Posterior cingulate gyrus (tissue), 11 donors: ENCODE measurements around the gene ABCG4.
"Not testable (repeated sequence)": the region's sequence is repeated elsewhere in the genome, so short reads cannot be mapped to it uniquely, and the experiment has no call there.

ENCODE experiments used
- DNase-seq, 10 donors: peaks; one replicate each; pipeline versions ENCODE4 v3.0.0 to v3.0.0-alpha.2; 2020 to 2021; ENCODE audit warnings: mixed read lengths in 3 of 10
- intact Hi-C: fragments of 100-400 bp; cut with DNase I; formaldehyde crosslinking; loops from one replicate; pipeline ENCODE4 v1.15.1; 2023

Gene ABCG4

DNA sequence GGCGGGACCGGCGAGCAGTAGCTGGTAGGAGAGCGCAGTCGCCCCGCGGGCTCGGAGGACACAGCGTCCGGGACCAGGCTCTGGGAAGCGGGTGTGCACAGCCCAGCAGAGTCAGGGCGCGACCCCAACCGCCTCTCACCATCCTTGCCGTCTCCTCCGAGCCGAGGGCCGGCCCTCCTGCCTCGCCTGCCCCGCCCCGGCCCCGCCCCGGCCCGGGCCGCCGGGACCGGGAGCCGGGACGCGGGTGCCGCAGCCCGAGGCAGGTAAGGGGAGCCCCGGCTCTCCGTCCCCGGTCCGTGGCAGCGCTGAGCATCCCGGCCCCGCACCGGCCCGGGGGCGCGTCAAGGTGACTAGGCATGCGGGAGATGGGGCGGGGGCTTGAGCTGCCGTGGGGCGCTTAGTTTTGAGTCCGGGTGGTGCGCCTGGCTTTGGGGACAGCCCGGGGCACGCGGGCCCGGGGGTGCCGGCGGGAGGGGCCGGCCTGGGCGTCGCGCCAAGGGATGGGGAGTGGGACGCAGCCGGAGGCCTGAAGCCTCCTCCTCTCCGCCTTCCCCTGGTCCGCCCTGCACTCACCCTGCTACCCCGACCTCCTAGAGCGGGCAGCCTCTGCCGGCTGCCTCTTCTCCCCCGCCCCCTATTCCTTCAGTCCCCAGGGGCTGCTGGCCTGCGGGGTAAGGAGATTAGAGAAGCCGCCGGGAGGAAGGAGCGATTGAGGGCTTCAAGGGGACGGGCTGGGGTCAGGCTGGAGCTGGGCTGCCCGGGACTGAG lies at the start of gene ABCG4:
ABCG4 (plus strand) TSS at position 35 of the 768 bp plus-strand sequence. CDS start 914 bp downstream, outside the sequence.
- intact Hi-C loops: loop anchor here (10.0 kb wide), 1 partner anchor 46 kb away; no protein-coding TSS in a partner anchor
- DNase-seq: peak in 8 of 10 donors; percentile 20 to 90 (median 42)

DNA sequence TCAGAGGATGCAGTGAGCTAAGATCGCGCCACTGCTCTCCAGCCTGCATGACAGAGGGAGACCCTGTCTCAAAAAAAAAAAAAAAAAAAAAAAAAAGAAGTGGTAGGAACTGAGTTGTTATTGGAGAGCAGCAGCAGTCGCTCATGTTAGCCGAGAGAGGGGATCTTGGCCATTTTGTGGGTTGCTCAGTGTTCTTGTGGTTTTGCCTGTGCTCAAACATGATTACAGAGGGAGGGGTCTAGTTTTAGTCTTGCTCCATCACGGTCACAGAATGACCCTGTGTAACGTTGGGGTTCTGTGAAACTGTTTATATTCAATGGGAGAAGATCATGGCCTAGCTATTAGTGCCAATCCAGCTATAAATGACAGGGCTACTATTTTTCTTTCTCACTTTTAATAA lies 49.1 kb upstream of the ABCG4 start:
- intact Hi-C loops: no loop called here

DNA sequence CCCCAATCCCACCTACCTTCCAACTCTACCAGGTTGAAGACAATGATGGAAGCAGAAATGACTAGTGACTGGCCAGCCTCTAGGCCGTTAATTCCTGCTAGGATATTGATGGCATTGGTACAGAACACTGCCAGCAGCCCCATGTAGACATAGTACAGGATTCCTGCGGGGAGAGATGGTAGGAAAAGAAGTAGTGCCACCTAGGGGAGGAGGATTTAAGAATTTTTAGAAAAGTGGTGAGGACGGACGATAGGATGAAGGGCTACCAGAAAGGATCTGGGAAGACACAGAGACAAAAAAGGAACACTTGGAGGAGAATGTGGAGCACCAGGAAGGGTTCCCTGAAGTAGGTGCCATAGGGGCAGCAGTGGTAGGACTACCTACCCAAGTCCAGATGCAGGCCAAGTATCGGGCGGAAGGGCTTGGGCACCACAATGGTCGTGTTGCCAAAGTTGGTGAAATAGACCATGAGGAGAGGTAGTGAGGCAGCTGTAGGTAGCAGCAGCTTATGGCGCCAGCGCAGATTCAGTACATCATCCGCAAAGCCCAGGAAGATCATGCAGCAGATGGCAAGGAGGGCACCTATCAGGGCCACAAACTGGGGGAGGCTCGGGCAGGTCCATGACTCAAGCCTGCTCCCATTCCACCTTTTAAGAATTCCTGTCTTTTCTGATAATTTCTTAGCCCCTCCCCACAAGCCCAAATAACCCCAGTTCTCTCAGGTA lies 48.4 kb upstream of the ABCG4 start:
- intact Hi-C loops: no loop called here
- peak in 1 of 10 donors; percentile 34 for DNase-seq

More for the DNA sequence above, 49.1 kb upstream of the ABCG4 start:
- DNase-seq: no peak

DNA sequence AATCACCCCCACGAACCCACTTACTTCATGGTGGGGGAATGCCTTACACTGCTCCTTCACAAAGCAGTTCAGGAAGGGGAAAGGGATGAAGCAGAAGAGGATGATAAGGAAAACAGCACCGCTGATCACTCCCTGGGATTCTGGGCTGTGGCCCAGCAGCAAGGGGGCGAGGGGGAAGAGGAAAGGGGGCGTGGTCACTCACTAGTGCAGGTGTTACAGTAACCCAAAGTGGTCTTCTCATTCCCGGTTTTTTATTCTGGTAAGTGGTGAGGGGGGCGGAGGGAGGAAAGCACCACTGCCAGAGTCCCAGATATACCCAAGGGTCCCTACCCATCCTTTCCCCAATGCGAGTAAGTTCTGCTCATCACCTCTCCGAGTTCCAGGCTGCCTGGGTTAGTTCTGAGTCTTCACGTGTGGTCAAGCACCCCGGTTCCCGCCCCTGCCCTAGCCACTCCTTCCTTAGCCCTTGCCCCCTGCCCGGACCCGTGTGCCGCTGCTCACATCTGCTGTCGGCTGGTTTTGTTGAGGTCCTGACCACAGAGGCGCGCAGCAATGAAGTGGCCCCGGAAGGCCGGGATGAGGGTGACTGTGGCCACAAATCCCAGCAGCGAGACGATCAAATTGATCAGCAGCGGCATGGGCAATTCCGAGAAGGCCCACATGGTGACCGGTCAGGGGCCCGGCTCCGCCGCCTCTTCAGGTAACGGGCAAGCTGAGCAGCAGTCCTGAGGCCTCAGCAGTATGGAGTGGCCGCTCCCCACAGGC lies 47.7 kb upstream of the ABCG4 start:
- peak in 1 of 10 donors; percentile 85 for DNase-seq
- intact Hi-C loops: no loop called here

DNA sequence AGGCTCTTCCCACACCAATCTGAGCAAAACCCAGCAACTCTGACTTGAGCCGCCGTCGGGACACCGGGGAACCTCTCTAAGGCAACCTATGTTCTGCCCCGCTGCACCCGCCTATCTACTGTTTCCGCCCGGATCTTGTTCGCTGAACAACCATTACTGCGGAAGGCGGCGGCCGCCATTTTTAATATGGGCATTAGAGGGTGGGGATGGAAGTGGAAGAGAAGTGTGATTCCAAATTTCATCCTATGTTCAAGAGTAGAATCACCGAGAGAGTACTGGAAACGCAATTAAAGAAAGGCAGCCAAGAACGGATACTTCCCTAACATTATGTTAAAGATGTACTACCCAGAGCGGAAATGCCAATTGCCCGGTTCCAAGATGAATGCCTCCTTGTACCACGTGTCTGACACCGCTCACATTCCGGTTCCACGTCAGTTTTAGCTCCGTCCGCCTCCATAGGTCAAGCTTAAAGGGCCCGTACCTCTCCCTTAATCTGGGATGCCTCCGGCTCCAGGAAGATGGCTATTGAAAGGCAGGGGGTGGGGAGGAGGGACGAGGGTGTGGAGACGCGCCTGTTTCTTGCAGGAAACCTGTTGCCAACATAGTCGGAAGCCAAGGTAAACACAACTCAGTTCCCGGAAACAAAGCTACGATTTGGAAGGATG lies 47.0 kb upstream of the ABCG4 start, which contains the start of gene DPAGT1:
DPAGT1 (minus strand) TSS at position 95 of the 665 bp plus-strand sequence. CDS start 198 bp downstream, outside the sequence.
- peak; percentile 83 to 98 (median 88) for DNase-seq
- intact Hi-C loops: no loop called here

DNA sequence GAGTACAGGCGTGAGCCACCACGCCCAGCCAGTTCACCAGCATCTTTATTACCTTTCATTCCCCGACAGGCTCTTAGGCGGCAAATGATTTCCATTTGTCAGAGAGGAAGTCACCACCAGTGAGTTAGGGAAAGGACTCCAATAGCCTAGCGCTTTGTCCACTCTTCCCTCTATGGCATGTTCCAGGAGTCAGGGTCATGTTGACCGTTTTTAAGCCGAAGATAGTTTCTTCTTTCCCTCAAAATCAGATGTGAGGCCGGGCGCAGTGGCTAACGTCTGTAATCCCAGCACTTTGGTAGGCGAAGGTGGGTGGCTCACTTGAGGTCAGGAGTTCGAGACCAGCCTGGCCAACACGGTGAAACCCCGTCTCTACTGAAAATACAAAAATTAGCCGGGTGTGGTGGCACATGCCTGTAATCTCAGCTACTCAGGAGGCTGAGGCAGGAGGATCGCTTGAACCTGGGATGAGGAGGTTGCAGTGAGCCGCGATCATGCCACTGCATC lies 45.6 kb upstream of the ABCG4 start:
- intact Hi-C loops: not testable (repeated sequence)
- peak in 1 of 10 donors; percentile 25 for DNase-seq

DNA sequence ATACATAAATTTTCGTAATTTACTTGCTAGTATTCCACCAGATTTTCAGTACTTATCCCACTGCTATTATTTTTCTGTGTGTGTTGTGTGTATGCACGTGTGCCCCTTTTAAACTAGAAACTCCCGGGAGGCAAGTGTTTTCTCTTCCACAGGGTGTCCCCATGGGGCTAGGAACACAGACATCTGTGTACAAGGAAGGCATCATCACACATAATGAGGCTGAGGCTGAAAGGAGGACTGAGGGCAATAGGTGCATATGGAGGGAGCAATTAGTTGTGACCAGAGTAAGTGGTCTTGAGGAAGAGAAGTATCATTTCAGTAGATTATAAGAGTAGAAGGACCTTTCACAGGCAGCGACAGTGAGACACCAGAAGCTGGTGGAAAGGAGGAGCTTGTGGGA lies 45.1 kb upstream of the ABCG4 start:
- peak in 1 of 10 donors; percentile 67 for DNase-seq
- intact Hi-C loops: no loop called here

DNA sequence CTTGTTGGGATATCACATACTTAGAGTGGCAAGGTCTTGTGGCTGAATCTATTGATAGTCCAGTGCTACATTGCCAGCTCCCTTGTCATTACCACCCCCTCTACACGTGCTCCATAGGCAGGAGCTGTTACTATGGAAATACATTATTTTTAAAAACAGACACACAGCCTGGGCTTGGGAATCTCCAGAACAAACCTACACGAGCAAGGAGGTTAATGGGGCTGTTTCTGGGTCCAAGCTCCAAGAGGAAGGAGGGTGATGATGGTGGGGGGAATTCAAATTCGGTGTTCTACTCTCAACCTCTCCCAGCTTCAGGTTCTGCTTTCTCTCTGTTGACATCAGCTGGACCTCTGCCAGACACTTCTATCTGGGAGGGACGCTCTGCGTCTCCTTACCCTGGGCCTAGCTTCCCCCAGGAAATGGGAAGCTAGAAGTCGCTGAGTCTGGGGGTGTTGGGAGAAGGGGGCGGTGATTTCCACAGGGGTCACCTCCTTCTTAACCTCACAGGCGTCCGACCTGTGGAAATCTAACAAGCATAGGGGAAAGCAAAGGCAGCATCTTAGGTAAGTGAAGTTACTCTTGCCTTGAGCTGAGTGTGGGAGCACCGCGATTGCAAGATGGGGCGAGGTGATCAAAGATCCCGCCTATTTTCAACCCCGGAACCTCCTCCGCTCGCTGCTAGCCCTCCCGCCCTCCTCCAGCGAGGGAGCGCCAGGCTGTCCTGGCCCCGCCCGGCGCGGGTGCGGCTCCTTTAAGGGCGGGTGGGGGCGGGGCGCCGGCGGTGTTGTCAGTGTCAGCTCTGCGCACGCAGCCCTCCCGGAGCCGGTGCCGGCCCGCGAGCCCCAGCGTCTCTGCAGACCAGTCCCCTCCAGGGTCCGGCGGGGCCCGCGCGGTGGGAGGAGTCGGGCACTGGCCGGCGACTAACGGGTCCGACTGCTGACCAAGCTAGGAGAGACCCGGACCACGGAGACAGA lies 42.0 kb upstream of the ABCG4 start, which contains the start of gene C2CD2L:
C2CD2L (plus strand) TSS at position 781 of the 974 bp plus-strand sequence. CDS start 398 bp downstream, outside the sequence.
- intact Hi-C loops: loop anchor here (2.0 kb wide), 1 partner anchor 14 kb away; the partner anchor contains the start of gene HINFP

DNA sequence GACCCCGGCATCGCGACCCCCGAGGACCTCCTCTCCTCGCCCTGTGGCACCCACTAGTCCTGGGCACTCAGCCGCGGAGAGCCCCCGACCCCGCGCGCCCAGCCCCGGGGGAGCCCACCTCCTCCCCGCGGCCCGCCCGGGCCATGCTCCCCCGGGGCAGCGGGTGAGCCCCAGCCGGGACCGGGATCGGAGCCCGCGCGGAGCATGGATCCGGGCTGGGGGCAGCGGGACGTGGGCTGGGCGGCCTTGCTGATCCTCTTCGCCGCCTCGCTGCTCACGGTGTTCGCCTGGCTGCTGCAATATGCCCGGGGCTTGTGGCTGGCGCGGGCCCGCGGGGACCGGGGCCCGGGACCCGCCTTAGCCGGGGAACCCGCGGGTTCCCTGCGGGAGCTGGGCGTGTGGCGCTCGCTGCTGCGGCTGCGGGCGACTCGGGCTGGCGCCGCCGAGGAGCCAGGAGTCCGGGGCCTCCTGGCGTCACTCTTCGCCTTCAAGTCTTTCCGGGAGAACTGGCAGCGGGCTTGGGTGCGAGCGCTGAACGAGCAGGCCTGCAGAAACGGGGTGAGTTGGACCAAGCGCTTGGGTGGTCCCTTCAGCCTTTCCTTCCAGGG lies 41.2 kb upstream of the ABCG4 start:
- intact Hi-C loops: loop anchor here (2.0 kb wide), 1 partner anchor 13 kb away; the partner anchor contains the start of gene HINFP
- peak in 1 of 10 donors; percentile 85 for DNase-seq

More for the DNA sequence above, 42.0 kb upstream of the ABCG4 start, which contains the start of gene C2CD2L:
- DNase-seq: peak; percentile 73 to 98 (median 86)

DNA sequence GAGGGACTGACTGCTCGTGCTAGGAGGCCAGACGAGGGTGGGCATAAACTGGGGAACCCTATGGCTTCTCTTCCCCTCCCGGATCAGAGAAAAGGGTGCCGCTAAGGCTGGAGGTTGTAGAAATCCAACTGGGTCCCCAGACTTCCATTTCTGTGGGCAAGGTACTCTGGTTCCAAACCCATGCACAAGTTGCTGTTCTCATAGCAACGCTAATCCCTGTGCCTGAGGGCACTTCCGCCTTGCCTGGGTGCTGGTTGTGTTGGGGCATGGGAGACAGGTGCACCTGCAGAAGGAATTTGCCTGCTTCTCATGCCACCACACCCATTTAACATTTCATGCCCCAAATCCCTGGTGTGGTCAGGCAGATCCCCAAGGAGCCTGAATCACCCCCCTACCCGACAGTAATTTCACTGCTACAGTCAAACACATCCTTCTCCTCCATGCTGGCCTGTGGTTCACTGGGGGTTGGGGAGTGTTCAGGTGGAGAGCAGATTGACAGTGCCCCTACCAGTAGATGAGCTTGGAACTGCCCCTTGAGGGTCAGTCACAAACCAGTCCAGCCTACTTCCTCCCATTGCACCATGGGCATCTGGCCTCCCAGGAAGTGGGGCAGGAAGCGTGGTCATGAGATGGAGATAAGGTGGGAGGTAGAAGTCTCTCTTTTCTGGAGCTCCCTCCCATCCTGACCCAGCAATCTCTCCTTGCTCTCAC lies 40.6 kb upstream of the ABCG4 start:
- intact Hi-C loops: no loop called here
- peak in 3 of 10 donors; percentile 37 to 92 (median 52) for DNase-seq

DNA sequence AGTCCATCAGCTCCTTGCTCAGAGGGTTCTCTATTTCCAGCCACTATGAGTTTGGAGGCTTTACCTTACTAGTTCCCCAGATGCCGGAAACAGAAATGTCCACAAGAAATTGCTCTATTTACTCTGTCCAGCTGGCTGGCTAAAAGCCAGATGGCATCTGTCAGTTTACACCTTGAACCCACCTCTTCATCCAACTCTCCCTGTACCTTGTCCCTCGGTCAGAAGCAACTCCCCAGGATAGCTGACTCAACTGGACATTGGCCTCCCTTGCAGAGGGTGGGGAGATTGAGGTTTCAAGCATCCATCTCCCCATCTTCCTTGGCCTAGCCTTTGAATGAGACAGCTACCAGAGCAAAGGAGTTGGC lies 40.0 kb upstream of the ABCG4 start:
- intact Hi-C loops: no loop called here
- DNase-seq: peak in 1 of 10 donors; percentile 12

DNA sequence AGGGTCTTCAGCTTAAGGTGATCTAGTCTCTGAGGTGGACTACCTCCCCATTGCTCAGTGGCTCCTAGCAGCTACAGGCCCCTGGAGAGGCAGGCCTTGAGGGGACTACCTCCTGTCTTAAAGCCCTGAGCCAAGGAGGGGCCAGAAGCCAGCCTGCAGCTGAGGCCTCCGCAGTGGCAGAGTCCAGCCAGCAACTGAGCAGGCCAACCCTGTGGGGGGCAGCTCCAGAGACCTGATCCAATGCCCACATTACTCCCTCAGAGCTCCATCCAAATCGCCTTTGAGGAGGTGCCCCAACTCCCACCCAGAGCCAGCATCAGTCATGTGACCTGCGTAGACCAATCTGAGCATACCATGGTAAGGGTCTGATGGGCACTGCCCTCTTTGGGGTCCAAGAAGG lies 39.0 kb upstream of the ABCG4 start:
- intact Hi-C loops: loop anchor here (10.0 kb wide), 1 partner anchor 85 kb away; no protein-coding TSS in a partner anchor
- peak in 1 of 10 donors; percentile 35 for DNase-seq

DNA sequence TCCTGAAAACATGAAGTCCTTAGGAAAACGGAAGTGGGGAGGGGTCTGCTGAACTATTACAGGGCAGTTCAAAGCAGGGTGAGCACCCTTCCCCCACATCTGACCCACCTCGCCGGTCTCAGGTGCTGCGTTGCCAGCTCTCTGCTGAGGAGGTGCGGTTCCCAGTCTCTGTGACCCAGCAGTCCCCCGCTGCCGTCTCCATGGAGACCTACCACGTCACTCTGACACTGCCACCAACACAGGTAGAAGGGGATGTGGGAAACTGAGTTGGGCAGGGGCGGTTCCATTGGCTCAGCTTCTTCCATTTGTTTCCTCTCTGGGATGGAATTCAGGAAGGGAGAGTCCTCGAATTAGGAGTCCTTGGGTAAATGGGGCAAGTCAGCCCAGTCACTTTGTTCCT lies 38.4 kb upstream of the ABCG4 start:
- intact Hi-C loops: loop anchor here (10.0 kb wide), 1 partner anchor 84 kb away; no protein-coding TSS in a partner anchor
- DNase-seq: peak in 1 of 10 donors; percentile 65

DNA sequence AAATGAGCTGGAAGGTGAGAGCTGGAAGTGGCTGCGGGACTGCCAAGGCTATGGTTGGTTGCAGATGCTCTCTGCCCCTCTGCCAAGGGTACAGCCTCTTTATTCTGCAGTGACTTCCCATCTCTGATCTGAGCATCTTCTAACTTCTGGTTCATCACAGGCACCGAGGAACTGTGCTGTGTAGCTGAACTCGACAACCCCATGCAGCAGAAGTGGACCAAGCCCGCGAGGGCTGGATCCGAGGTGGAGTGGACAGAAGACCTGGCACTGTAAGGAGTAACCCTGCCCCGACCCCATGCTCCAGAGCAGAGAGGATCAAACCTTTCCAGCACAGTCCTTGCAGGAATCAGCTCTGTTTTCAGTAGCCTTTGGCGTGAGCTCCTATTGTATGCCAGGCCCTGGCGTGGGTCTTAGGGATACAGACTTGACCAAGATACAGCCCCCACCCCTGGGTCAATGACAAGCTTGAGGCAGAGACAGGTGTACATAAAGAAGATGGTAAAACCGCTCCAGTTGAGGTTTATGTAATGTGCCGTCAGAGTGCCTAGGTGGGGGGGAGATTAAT lies 37.4 kb upstream of the ABCG4 start:
- DNase-seq: peak in 1 of 10 donors; percentile 33
- intact Hi-C loops: loop anchor here (10.0 kb wide), 1 partner anchor 83 kb away; no protein-coding TSS in a partner anchor

DNA sequence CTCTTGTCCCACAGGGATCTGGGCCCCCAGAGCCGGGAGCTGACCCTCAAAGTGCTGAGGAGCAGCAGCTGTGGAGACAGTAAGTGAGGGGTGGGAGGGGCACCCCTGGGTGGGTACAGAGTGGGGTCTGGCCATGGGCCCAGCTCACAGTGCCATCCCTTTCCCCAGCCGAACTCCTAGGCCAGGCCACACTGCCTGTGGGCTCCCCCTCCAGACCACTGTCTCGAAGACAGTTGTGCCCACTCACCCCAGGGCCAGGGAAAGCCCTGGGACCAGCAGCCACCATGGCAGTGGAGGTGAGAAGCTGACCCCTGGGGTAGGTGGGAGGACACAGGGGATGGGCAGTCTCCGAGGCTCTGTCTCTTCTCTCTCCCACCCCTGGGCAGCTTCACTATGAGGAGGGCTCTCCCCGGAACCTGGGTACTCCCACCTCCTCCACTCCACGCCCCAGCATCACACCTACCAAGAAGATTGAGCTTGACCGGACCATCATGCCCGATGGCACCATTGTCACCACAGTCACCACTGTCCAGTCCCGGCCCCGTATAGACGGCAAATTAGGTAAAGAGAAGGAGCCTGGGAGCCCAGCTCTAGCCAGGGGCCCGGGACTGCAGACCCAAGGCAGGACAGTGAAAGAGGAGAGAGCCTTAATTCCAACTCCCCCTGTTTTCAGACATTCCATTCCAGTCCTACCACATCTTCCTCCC lies 36.4 kb upstream of the ABCG4 start:
- intact Hi-C loops: loop anchor here (10.0 kb wide), 1 partner anchor 82 kb away; no protein-coding TSS in a partner anchor
- DNase-seq: peak in 1 of 10 donors; percentile 61

DNA sequence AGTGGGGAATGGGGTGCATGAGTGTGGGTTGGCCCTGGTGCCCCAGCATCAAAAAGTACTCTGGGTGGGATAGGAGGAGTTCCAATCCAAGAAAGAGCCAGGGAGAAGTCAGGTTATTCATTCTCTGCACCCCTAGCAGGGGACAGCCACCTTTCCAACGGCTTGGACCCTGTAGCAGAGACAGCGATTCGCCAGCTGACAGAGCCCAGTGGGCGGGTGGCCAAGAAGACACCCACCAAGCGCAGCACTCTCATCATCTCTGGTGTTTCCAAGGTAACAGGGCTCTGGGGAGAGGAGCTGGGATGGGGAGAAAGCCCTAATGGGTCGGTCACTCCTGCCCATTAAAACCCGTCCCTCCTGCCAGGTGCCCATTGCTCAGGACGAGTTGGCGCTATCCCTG lies 35.1 kb upstream of the ABCG4 start:
- intact Hi-C loops: loop anchor here (10.0 kb wide), 1 partner anchor 81 kb away; no protein-coding TSS in a partner anchor
- DNase-seq: peak in 2 of 10 donors; percentile 88 to 90
